NCI-H2227 (cell line): Measurements from ENCODE around the gene RACK1.

Experiments used
- DNase-seq: peaks from one replicate; lab custom pipeline; 2025; ENCODE audit not compliant: unreplicated experiment; lab: John Stamatoyannopoulos, UW

Gene RACK1

DNA sequence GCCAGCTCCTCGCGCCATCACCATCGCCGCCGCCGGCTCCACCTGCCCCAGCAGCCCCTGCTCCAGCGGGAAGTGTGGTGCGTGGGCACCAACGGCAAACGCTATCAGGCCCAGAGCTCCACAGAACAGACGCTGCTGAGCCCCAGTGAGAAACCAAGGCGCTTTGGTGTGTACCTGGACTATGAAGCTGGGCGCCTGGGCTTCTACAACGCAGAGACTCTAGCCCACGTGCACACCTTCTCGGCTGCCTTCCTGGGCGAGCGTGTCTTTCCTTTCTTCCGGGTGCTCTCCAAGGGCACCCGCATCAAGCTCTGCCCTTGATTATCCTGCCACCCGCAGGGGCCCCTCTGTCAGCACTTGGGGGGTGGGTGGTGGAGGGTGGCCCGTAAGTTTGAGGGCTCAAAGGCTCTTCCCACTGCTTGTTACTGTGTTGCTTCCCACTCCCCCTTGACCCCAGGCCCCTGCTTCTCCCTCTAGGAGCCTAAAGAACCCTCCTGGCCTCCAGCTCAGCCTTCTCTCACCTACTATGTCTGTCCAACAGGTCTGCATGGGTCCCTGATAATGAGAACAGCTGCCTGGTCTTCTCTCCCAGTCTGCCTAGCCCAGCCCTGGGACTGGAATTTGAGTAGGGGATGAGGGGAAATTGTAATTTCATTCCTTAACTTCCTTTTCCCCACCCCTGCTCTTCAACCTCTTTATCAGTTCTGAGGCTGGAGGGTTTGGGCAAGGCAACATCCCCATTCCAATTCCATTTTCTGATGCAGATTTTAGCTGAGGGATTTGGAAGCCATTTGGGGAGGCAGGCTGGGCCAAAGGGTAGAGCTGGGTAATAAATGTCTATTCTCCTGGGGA, 9.0 kb downstream of the RACK1 start:
- DNase-seq, result no peak

DNA sequence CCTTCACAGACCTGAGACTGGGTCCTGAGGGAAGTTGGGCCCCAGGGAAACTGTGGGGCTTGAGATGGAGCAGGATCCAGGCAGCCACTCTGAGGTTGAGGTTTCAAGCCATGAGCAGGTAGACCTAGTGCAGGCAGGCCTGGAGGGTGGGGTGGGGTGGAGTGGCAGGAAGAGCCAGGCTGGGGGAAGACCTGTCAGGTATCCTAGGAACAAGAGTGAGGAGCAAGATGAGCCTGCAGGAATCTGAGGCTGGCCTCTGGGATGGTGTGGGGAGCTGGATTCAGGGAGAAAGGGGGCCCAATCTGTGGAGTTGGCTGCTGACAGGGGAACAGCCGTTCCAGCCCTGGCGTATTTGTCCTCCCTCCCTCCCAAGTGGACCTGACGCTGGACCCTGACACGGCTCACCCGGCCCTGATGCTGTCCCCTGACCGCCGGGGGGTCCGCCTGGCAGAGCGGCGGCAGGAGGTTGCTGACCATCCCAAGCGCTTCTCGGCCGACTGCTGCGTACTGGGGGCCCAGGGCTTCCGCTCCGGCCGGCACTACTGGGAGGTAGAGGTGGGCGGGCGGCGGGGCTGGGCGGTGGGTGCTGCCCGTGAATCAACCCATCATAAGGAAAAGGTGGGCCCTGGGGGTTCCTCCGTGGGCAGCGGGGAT, 9.8 kb downstream of the RACK1 start:
- no peak for DNase-seq

DNA sequence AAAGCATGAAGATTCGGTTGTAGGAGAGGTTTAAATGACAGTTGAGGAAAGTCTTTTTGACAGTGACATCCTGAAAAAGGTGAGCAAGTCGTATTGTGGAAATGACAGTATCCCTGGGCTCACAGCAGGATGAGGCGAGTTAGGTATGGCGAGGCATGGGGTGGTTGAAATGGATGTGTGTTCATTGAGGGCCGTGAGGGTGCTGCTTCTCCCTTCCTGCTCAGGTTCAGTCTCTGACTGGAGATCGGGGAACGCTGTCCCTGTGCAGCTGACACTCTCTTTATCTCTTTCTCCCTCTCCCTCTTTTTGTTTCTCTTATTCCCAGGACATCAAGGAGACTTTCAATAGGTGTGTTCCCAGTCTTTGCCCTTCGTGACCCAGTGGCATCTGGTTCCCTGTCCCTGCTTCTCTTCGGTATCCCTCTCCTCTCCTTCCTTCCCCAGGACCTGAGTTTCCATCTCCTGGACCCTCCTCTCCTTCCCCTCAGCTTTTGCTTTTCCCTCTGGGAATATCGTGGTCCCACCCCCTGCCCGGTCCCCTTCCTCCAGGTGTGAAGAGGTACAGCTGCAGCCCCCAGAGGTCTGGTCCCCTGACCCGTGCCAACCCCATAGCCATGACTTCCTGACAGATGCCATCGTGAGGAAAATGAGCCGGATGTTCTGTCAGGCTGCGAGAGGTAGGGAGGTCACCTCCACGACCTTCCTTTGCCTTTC, 10.5 kb downstream of the RACK1 start:
- no peak for DNase-seq

DNA sequence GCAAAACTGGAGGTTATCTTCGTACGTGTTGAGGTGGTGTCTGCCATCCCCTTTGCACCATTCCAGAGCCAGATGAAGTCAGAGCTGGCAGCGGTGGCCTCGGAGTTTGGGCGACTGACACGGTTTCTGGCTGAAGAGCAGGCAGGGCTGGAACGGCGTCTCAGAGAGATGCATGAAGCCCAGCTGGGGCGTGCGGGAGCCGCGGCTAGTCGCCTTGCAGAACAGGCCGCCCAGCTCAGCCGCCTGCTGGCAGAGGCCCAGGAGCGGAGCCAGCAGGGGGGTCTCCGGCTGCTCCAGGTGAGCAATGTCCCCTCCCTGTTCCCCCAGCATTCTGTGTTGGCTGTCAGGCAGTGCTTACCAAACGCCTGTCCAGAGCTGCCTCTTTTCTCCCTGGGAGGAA, 11.1 kb downstream of the RACK1 start:
- no peak for DNase-seq

DNA sequence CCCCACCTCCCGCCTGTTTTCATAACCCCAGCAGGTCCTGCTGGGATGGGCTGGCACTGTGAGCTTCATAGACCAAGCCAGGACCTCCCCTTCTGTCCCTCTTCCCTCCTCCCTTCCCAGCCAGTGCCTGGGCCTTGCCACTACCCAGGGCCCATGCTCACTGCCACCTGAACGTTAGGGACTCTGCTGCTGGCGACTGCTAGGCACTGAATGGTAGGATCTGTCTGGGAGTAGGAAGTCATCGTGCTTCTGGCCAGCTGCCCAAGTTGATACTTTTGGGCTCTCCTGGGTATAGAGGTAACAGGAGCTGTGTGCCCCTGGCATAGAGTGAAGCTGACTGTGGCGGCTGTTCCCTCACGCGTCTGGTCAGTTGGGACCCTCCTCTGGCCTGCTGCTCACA, 12.3 kb downstream of the RACK1 start:
- DNase-seq, result no peak

DNA sequence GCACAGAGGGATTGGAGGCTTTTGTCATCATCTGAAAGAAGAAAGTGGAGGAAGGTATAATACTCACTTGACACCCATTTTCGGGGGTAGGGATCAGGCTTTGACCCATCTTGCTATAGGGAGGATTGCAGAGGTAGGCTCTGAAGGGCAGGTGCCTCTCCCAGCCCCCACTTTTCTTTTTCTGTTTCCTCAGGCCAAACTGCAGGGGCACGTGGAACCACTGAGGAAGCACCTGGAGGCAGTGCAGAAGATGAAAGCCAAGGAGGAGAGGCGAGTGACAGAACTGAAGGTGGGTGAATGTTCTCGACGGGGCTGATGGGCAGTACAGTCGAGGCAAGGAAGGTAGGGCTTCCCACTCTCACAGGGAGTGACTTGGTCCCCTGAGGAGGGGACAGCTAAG, 13.2 kb downstream of the RACK1 start:
- no peak for DNase-seq

DNA sequence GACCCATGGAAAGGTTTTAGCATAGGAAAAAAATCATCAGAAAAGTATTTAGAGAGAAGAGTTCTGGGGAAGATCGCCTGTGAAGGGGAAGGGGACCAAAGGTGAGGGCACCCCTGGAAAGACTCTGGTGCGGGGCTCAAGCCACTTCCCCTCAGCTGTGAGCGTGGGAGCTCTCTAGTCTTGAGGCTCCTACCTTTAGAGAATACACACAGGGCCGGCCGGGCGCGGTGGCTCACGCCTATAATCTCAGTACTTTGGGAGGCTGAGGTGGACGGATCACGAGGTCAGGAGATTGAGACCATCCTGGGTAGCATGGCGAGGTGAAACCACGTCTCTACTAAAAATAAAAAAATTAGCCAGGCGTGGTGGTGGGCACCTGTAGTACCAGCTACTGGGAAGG, 13.7 kb downstream of the RACK1 start:
- DNase-seq, result no peak

DNA sequence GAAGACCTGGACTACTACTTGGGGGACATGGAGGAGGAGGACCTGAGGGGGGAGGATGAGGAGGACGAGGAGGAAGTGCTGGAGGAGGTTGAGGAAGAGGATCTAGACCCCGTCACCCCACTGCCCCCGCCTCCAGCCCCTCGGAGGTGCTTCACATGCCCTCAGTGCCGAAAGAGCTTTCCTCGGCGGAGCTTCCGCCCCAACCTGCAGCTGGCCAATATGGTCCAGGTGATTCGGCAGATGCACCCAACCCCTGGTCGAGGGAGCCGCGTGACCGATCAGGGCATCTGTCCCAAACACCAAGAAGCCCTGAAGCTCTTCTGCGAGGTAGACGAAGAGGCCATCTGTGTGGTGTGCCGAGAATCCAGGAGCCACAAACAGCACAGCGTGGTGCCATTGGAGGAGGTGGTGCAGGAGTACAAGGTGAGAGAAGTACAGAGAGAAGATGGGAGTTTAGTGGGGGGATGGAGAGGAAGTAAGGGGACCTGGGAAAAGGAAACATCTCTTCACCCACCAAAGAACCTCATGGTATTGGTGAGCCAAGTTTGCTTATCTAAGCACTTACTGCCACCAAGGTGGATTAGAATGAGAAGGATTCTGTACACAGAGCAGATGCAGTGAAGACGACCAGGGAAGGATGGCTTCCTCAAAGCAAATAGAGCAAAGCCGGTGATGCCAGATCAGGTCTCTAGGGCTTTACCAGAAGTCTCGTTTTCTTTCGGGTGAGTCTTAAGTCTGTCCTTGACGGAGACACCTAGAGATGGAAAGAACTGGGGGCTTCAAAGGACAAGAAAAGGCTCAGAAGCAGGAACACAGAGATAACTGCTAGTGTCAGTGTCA, 19.1 kb downstream of the RACK1 start:
- no peak for DNase-seq

DNA sequence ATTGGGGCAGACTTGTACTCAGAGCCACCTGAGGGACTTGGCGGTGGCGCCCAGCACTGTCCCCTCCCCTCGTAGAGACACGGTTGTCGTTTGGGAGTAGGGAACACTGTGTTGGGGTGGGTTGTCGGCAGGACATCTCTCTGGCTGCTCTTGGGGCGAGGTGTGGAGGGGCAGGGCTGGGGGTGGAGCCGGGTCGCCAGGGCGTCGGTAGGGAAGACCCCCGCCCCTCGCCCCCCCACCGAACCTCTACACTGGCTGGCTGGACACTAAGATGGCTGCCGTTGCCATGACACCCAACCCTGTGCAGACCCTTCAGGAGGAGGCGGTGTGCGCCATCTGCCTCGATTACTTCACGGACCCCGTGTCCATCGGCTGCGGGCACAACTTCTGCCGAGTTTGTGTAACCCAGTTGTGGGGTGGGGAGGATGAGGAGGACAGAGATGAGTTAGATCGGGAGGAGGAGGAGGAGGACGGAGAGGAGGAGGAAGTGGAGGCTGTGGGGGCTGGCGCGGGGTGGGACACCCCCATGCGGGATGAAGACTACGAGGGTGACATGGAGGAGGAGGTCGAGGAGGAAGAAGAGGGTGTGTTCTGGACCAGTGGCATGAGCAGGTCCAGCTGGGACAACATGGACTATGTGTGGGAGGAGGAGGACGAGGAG, 19.8 kb downstream of the RACK1 start:
- no peak for DNase-seq

DNA sequence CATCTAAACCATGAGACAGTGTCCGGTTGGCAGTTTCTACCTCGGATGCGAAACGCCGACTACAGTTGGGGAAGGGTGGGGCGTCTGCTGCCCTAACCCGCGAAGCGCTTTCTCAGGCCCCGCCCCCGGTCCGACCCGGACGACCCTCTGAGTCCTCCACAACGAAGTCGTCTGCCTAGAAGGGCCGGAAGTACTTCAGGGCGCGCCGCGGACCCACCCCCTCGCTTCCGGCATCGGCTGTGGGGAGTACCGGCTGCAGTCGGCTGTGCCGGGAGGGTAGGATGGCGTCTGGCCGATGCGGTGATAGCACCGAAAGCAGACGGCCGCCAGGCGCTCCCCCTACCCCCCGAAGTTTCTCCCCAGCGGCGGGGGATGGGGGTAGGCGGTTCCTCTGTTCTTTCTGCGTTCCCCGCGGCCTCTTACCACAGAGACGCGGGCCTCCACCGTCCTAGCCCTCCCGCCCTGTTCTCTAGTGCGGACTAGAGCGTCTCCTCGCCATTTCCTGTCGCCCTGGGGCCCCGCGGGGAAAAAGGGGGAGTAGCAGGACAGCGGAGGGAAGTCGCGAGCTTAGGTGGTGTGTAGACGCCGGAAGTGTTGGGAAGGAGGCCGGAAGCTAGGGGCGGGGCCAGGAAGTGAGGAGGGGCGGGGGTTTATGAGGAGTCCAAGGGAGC, 20.5 kb downstream of the RACK1 start, which contains the start of gene TRIM41:
Gene TRIM41, plus strand, starts transcription at position 224 of the 671 bp plus-strand sequence. CDS start 719 bp downstream, outside the sequence.
- no peak for DNase-seq

DNA sequence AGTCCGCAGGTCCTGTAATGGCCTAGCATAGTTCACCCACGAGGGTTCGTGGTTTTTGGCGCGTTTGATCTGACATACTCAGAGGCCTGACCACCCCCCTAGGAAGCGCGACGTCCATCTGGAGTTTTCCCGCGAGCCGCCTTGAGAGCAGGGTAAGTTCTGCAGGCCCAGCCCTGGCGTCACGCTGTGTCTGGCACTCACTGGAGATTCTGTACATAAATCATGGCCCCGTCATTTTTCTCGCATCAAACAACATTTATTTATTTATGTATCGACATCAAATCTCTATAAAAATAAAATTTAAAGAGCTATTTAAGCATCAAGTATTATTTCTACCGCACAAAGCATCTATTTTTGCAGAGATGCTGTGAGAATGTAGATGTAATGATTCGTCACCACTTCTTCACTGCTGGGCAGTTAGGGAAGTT, 21.1 kb downstream of the RACK1 start:
- DNase-seq, result no peak

DNA sequence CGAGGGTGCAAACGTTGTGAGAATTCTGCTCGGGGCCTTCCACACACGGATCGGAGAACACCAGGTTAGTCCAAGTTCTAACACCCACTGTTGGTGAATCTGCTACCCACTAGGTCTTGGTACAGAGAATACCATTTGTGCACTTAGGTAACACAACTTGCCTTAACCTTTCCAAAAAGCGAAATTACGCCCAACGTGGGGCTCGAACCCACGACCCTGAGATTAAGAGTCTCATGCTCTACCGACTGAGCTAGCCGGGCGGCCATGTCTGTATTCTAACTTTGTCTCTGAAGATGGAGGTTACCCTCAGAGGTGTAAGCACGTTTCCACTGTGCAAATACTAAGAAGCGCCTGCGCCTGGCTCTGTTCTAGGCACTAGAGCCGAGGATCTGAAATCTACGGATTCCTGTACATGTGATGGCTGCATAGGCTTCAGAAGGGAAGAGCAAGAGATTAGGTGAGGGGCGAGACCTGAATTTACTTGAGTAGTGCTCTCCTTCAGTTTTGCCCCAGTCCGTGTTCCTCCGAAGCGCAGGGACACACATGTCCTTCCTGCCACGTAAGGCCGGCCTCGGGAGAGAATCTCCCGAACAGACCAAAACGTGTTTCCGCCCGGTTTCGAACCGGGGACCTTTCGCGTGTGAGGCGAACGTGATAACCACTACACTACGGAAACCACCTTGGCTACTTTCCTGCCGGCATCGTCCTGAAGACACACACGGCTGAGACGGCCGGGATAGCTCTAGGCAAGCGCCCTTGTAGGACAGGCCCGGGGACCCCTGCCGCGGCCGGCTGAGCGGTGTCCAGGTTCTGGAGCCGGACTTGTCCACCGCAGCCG, 21.7 kb downstream of the RACK1 start:
- DNase-seq, result no peak

DNA sequence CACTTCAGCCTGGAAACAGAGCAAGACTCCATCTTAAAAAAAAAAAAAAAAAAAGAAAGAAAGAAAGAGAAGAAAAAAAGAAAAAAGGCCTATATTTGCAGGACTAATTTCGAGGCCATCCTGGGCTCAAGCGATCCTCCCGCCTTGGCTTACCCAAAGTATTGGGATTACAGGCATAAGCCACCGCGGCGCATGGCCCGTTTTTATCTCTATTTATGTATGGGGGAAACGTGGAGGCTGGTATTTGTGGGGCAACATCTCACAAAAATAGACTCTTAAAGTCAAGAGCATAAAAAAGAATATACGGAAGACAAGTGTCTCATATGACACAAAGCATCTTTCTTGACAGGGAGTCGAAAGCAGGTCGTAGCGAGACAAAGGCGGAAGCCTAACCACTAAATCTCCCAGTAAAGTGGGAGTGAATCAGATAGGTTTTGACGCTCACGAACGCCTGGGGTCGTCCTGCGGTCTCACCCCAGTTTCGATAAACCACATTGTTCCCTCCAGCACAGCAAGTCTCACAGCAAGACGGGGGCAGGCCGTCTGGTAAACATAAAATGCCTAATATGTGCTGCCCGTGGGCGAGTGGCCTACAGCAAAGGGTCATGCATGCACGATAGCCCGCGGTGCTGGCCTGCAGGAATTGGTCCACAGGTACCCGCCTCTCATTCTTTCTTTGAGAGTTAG, 22.5 kb downstream of the RACK1 start:
- DNase-seq, result no peak

DNA sequence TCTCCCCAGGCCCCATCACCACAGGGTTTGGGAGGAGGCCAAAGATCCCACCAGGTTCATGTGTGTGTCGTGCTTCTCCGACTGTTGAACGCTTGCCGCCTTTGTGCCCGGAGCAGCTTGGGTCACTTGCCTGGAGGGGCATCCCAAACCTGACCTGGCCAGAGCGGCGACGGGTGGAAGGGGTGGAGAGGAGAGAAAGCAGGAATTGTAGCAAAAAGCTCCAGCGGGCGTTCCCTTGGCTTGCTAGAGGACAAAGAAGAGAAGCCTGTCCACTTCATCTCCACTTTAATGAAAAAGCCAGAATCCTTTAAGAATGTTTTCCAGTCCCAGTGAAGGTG, 23.6 kb downstream of the RACK1 start:
- DNase-seq, result no peak

DNA sequence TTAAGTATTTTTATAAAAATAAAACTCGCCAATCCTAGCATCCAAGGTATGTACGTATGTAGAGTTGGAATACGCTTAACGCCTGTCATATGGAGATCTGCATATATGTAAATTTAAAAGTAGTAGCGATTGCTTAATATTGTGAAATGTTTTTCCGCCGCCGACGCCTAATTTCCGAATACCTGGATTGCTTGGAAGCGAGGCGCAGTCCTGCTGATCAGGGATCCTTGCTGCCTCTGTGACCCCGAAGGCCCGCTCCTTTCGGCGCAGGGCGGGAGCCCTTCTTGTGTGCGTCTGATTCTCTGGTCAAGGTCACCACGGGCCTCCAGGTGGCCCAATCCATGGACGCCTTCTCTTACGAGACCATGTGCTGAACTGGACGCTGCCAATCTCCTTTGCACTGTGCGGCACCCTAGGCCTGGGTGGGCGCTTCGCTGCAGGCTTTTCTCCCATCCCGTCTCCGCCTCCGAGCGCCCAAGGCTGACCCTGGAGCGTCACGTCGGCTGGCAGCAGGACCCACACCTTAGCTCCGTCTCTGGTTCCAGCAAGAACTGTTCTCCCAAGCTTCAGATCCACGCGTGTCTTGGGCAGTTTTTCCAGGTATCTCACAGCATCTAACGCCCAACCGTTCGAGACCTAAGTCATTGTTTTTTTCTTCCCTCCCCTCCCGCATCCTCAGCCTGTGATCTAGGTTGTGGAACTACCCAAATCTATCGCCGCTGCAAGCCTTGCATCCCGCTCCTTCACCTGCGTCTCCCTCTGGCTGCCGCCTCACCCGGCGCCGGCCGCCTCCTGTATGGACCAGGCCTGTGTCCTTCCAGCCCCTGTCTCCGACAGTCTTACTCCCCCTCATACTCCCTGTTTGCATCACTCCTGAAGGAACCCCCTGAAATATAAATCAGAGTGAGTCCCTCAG, 24.2 kb downstream of the RACK1 start:
- DNase-seq, result no peak

DNA sequence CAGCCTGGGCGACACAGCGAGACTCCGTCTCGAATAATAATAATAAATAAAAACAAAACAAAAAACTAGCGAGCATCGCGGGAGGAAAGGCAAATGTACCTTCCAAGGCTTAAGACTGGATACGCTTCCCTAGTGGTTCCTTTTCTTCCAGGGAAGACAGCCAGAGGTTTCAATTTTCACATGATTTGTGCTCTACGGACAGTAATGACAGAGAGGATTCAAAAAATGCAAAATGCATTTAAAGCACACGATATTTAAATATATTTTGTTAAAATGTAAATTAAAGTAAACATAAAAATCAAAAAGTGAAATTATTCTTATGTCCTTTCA, 24.9 kb downstream of the RACK1 start:
- no peak for DNase-seq

DNA sequence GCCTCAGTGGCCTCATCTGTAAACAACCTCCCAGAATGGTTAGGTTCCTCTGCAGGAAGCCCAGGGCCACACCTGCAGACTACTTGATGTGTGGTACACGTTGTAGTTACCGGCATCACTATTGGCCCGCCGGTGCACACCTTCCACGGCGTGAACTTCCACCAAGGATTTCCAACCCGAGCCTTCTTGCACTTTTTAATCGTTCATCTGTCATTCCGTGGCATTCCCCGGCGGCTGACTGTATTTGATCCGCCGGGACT, 26.0 kb downstream of the RACK1 start:
- no peak for DNase-seq
